GM23248 (cell line): ENCODE results near the gene DYNLRB1.

Source experiments
- EZH2 ChIP-seq: fragments of 200-600 bp; sonication (generic); IDR thresholded peaks from 2 replicates; pipeline ENCODE4 v1.6.1; 2018; ENCODE audit warnings: antibody characterized with exemption, mild to moderate bottlenecking; ENCODE audit not compliant: insufficient read depth, poor library complexity, severe bottlenecking
- EZH2phosphoT487 ChIP-seq: fragments of 200-600 bp; sonication (generic); IDR thresholded peaks from 2 replicates; pipeline ENCODE4 v1.6.1; 2018; ENCODE audit warnings: antibody characterized with exemption, moderate library complexity, mild to moderate bottlenecking, low read depth; ENCODE audit not compliant: insufficient read depth

DNA sequence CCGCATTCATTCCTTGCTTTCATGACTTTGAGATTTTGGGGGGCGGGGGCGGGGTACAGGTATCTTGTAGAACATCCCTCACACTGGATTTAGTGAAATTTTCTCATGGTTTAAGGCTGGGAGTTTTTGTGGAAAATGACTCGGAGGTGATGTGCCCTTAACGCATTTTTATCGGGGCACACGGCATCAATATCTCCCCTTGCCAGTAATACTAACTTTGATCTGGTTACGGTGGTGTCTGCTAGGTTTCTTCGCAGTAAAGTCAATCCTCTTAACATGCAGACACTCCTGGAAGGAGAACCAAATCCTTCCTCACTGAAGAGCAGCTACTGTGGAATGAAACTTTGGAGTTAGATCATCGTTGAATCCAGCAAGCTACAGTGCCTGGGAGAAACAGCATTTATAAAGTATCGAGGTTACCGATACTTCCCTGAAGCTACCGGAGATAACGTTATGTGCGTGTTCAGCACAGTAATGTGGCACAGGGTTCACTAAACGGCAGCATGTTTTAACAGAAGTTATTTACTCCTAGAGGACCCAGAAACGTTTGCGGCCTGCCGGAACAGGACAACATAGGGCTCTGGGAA, 1.2 kb upstream of the DYNLRB1 start:
- no peak for TF ChIP-seq EZH2
- TF ChIP-seq EZH2phosphoT487 = no peak
